H9 (cell line): Measurements from ENCODE around the gene RAB3C. TPM values are rescaled to one million over a fixed set of nuclear protein-coding genes. Genes with fewer than 3 reads are reported as not detected.

ENCODE experiments used
- DNase-seq: peaks from one replicate; pipeline ENCODE4 v3.0.0-alpha.2; 2017
- H2AFZ ChIP-seq: one replicate; pipeline ENCODE4 v1.6.1; 2013; ENCODE audit warnings: mild to moderate bottlenecking, low read length, control low read depth, moderate library complexity
- H2AK5ac ChIP-seq: 2 replicates; pipeline ENCODE4 v1.6.1; 2013; ENCODE audit warnings: low read length, control low read depth, mixed read lengths; ENCODE audit not compliant: insufficient read length
- H2BK120ac ChIP-seq: one replicate; pipeline ENCODE4 v1.6.1; 2013; ENCODE audit warnings: low read depth, mild to moderate bottlenecking, low read length, control low read depth, inconsistent platforms; ENCODE audit not compliant: poor library complexity, severe bottlenecking
- H2BK12ac ChIP-seq: 2 replicates; pipeline ENCODE4 v1.6.1; 2013; ENCODE audit warnings: low read length, control low read depth, mixed read lengths, low read depth; ENCODE audit not compliant: insufficient read length
- H2BK15ac ChIP-seq: 2 replicates; pipeline ENCODE4 v1.6.1; 2013; ENCODE audit warnings: low read depth, low read length, control low read depth
- H2BK20ac ChIP-seq: one replicate; pipeline ENCODE4 v1.6.1; 2013; ENCODE audit warnings: low read depth, mild to moderate bottlenecking, low read length, control low read depth, inconsistent platforms; ENCODE audit not compliant: poor library complexity, severe bottlenecking
- H2BK5ac ChIP-seq: 2 replicates; pipeline ENCODE4 v1.6.1; 2013; ENCODE audit warnings: low read length, control low read depth, mixed read lengths; ENCODE audit not compliant: insufficient read length
- H3K14ac ChIP-seq: 2 replicates; pipeline ENCODE4 v1.6.1; 2013; ENCODE audit warnings: low read length, control low read depth; ENCODE audit not compliant: insufficient read depth
- H3K18ac ChIP-seq: 2 replicates; pipeline ENCODE4 v1.6.1; 2013; ENCODE audit warnings: low read depth, mild to moderate bottlenecking, mixed read lengths, low read length, control low read depth; ENCODE audit not compliant: insufficient read length
- H3K23ac ChIP-seq: 2 replicates; pipeline ENCODE4 v1.6.1; 2013; ENCODE audit warnings: low read length, control low read depth, mixed read lengths, low read depth; ENCODE audit not compliant: insufficient read length
- H3K23me2 ChIP-seq: 2 replicates; pipeline ENCODE4 v1.6.1; 2013; ENCODE audit warnings: low read depth, mild to moderate bottlenecking, mixed read lengths, low read length, control low read depth; ENCODE audit not compliant: insufficient read length, poor library complexity, severe bottlenecking
- H3K27ac ChIP-seq: 2 replicates; pipeline ENCODE4 v1.5.1; 2013; ENCODE audit warnings: low read length, control low read depth, mixed read lengths, low read depth; ENCODE audit not compliant: insufficient read length
- H3K27me3 ChIP-seq: 2 replicates; pipeline ENCODE4 v1.6.1; 2013; ENCODE audit warnings: low read length, control low read depth, inconsistent platforms; ENCODE audit not compliant: insufficient read depth
- H3K4ac ChIP-seq: 2 replicates; pipeline ENCODE4 v1.6.1; 2013; ENCODE audit warnings: low read depth, mild to moderate bottlenecking, control low read depth, inconsistent platforms, low read length, moderate library complexity
- H3K4me1 ChIP-seq: 2 replicates; pipeline ENCODE4 v1.6.1; 2013; ENCODE audit warnings: low read length, control low read depth, inconsistent platforms; ENCODE audit not compliant: insufficient read depth
- H3K4me2 ChIP-seq: 2 replicates; pipeline ENCODE4 v1.6.1; 2013; ENCODE audit warnings: low read length, control low read depth, mixed read lengths; ENCODE audit not compliant: insufficient read length, insufficient read depth
- H3K56ac ChIP-seq: 2 replicates; pipeline ENCODE4 v1.6.1; 2013; ENCODE audit warnings: low read depth, mild to moderate bottlenecking, mixed read lengths, low read length, control low read depth; ENCODE audit not compliant: insufficient read length
- H3K79me1 ChIP-seq: 2 replicates; pipeline ENCODE4 v1.6.1; 2013; ENCODE audit warnings: low read depth, mild to moderate bottlenecking, moderate library complexity, low read length, control low read depth, inconsistent platforms; ENCODE audit not compliant: insufficient read depth, poor library complexity, severe bottlenecking
- H3K79me2 ChIP-seq: 2 replicates; pipeline ENCODE4 v1.6.1; 2013; ENCODE audit warnings: low read length, control low read depth, inconsistent platforms; ENCODE audit not compliant: insufficient read depth
- H3K9ac ChIP-seq: 2 replicates; pipeline ENCODE4 v1.6.1; 2013; ENCODE audit warnings: low read length, control low read depth, mixed read lengths; ENCODE audit not compliant: insufficient read length; ENCODE audit errors: extremely low read depth
- H3K9me3 ChIP-seq: one replicate; pipeline ENCODE4 v1.6.1; 2013; ENCODE audit warnings: low read depth, low read length, inconsistent platforms; ENCODE audit not compliant: control insufficient read depth
- H3T11ph ChIP-seq: one replicate; pipeline ENCODE4 v1.6.1; 2013; ENCODE audit warnings: mild to moderate bottlenecking, low read length, control low read depth, inconsistent platforms
- H4K20me1 ChIP-seq: one replicate; pipeline ENCODE4 v1.6.1; 2013; ENCODE audit not compliant: control insufficient read depth, insufficient read length, insufficient read depth
- H4K5ac ChIP-seq: 2 replicates; pipeline ENCODE4 v1.6.1; 2013; ENCODE audit warnings: low read depth, mild to moderate bottlenecking, mixed read lengths, low read length, control low read depth; ENCODE audit not compliant: insufficient read length
- H4K8ac ChIP-seq: replicated peaks from 2 replicates; pipeline ENCODE4 v1.6.1; 2013; ENCODE audit warnings: low read length, control low read depth, mixed read lengths, low read depth; ENCODE audit not compliant: insufficient read length
- H4K91ac ChIP-seq: 2 replicates; pipeline ENCODE4 v1.6.1; 2013; ENCODE audit warnings: low read depth, mild to moderate bottlenecking, moderate library complexity, mixed read lengths, low read length, control low read depth; ENCODE audit not compliant: insufficient read length
- H3K27ac Mint-ChIP-seq, 3 experiments: 2 replicates in 2 of 3; 3 replicates in 1 of 3; pipeline ENCODE4 v1.8.0; 2020 to 2021; ENCODE audit warnings: mixed read lengths in 3 of 3, mild to moderate bottlenecking in 1 of 3, moderate library complexity in 1 of 3
- H3K27me3 Mint-ChIP-seq: 2 replicates; pipeline ENCODE4 v1.8.0; 2021; ENCODE audit warnings: low read depth, mild to moderate bottlenecking, moderate library complexity, mixed read lengths
- H3K36me3 Mint-ChIP-seq, 3 experiments: 2 replicates in 2 of 3; 3 replicates in 1 of 3; pipeline ENCODE4 v1.8.0; 2020 to 2021; ENCODE audit warnings: low read depth in 3 of 3, mixed read lengths in 3 of 3; ENCODE audit not compliant: insufficient read depth in 1 of 3
- H3K4me1 Mint-ChIP-seq, 2 experiments: 2 replicates each; pipeline ENCODE4 v1.8.0; 2020; ENCODE audit warnings: mixed read lengths in 2 of 2
- H3K4me3 Mint-ChIP-seq, 2 experiments: 2 replicates in 1 of 2; 3 replicates in 1 of 2; pipeline ENCODE4 v1.8.0; 2020 to 2021; ENCODE audit warnings: mild to moderate bottlenecking in 2 of 2, mixed read lengths in 2 of 2, moderate library complexity in 1 of 2
- H3K9me3 Mint-ChIP-seq, 2 experiments: 2 replicates in 1 of 2; 3 replicates in 1 of 2; pipeline ENCODE4 v1.8.0; 2020; ENCODE audit warnings: mild to moderate bottlenecking in 2 of 2, mixed read lengths in 2 of 2, moderate library complexity in 1 of 2
- CTCF ChIP-seq: fragments of 200-600 bp; sonication (generic); conservative IDR thresholded peaks from 3 replicates; pipeline ENCODE4 v1.8.0; 2021; ENCODE audit warnings: antibody characterized with exemption, mild to moderate bottlenecking
- total RNA-seq: library from RNA; stranded (reverse); gene quantifications from 2 replicates; pipeline ENCODE4 v1.2.1, GENCODE V29; 2021

Gene RAB3C
- total RNA-seq, 1 experiment from 2014 or later = 16.3 TPM

GRCh38 chr5:58860680-58861079 lies 277.8 kb downstream of the RAB3C start:
- no peak overlapping the region for H2BK120ac ChIP-seq
- Mint-ChIP-seq H3K27ac (no peak overlapping the region), H3K4me3 (no peak overlapping the region), H3K9me3 (no peaks in the 10 kb centered on the region), H3K4me1 (peaks cover 4 to 6% of the 10 kb centered on the region in 2 experiments), H3K36me3 (no peaks in the 10 kb centered on the region), H3K27me3 (no peaks in the 10 kb centered on the region)
- H4K8ac ChIP-seq = no peak overlapping the region
- no peaks in the 10 kb centered on the region for H4K20me1 ChIP-seq
- H3K9me3 ChIP-seq = no peaks in the 10 kb centered on the region
- H3K79me2 ChIP-seq = no peaks in the 10 kb centered on the region
- no peaks in the 10 kb centered on the region for H3K27me3 ChIP-seq
- H2BK15ac ChIP-seq = no peak overlapping the region
- no peaks in the 10 kb centered on the region for H3K4me1 ChIP-seq
- H3K9ac ChIP-seq = no peak overlapping the region
- H3T11ph ChIP-seq = no peak overlapping the region
- H3K4me2 ChIP-seq = no peak overlapping the region
- H2BK20ac ChIP-seq = no peak overlapping the region
- H3K14ac ChIP-seq = no peak overlapping the region
- H2BK5ac ChIP-seq = no peak overlapping the region
- H3K18ac ChIP-seq = no peak overlapping the region
- H3K79me1 ChIP-seq = no peaks in the 10 kb centered on the region
- no peak for DNase-seq
- H3K4ac ChIP-seq = no peak overlapping the region
- no peak overlapping the region for H3K56ac ChIP-seq
- H3K23ac ChIP-seq = no peak overlapping the region
- no peak overlapping the region for H2BK12ac ChIP-seq
- no peak overlapping the region for H4K5ac ChIP-seq
- no peaks in the 10 kb centered on the region for H3K23me2 ChIP-seq
- H2AK5ac ChIP-seq = no peak overlapping the region
- H2AFZ ChIP-seq = no peak overlapping the region
- no peak overlapping the region for H4K91ac ChIP-seq
- no peak for TF ChIP-seq CTCF
- no peak overlapping the region for H3K27ac ChIP-seq
